GM12872 (cell line): Measurements from ENCODE around the gene ATP6V0D1.

ENCODE experiments used
- TF ChIP-seq, protein P1 (sequence below): IDR thresholded peaks from 3 replicates; pipeline ENCODE4 v1.5.1; 2011; ENCODE audit warnings: low read depth, mild to moderate bottlenecking, low read length, moderate library complexity; ENCODE audit not compliant: insufficient read depth

Gene ATP6V0D1

DNA sequence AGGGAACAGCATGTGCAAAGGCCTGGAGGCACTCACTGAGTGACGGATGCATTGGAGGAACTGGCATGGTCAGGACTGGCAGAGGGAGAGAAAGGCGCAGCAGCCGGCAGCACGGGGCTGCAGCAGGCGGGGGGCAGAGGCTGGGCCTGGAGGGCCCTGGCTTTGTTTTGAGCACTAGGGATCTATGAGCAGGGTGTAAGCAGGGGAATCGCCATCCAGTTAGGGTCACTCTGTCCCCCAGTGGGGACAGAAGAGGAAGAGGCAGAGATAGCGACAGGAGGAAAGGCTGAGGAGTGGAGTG, 35.9 kb downstream of the ATP6V0D1 start:
- TF ChIP-seq, protein P1, sequence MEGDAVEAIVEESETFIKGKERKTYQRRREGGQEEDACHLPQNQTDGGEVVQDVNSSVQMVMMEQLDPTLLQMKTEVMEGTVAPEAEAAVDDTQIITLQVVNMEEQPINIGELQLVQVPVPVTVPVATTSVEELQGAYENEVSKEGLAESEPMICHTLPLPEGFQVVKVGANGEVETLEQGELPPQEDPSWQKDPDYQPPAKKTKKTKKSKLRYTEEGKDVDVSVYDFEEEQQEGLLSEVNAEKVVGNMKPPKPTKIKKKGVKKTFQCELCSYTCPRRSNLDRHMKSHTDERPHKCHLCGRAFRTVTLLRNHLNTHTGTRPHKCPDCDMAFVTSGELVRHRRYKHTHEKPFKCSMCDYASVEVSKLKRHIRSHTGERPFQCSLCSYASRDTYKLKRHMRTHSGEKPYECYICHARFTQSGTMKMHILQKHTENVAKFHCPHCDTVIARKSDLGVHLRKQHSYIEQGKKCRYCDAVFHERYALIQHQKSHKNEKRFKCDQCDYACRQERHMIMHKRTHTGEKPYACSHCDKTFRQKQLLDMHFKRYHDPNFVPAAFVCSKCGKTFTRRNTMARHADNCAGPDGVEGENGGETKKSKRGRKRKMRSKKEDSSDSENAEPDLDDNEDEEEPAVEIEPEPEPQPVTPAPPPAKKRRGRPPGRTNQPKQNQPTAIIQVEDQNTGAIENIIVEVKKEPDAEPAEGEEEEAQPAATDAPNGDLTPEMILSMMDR, result no peak

DNA sequence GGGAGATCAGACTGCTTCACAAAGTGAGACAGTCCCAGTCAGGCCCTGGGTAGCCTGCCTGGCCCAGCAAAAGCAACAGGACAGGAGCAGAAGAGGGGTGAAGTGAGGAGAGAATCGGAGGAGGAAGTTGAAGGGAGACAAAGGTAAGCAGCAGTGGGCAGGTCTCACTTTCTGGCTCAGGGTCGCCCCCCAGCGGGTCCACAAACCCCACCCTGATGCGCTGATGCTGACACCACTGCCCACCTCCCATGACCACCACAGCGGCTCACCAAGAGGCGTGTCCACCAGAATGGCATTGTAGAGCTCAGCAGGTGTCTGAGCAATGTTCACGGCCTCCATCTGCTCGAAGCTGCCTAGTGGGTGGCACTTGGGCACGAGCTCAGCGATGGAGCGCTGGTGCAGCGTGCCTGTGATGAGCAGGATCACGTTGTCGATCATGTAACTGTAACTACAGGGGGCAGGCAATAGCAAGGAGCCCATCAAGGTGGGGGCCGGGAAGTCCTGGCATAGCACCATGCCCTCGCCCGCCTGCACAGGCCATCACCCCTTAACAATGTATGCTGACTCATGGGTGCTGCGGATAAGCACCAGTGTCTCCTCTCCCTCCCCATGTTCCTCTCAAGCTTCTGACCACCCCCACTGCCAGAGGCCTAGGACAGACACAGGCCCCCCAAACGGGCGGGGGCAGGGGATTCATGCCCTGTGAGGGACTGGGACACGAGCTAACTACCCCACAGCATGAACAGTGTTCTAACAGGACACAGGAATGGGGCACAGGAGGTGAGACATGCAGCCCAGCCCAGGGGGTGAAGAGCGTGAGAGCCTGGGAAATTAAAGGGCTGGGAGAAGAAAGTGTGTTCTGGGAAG, 36.5 kb downstream of the ATP6V0D1 start:
- TF ChIP-seq, protein P1, result no peak

DNA sequence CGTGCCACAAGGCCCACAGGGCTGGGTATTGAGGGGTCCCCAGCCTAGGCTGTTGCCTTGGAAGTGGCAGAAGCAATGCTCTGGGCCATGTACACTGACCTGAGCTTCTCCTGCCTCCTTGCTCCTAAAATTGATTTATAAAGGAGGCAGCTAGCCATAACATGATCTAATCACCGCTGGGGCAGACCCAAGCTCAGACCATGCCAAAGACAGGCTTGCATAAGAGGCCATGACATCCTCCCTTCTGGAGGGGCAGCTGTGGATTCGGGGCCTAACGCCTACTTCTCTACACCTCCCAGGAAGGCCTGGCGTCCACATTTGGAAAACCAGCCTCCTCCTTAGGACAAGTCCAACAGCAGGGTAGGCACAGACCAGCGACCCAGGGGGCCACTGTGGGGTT, 37.7 kb downstream of the ATP6V0D1 start:
- TF ChIP-seq, protein P1, result no peak

DNA sequence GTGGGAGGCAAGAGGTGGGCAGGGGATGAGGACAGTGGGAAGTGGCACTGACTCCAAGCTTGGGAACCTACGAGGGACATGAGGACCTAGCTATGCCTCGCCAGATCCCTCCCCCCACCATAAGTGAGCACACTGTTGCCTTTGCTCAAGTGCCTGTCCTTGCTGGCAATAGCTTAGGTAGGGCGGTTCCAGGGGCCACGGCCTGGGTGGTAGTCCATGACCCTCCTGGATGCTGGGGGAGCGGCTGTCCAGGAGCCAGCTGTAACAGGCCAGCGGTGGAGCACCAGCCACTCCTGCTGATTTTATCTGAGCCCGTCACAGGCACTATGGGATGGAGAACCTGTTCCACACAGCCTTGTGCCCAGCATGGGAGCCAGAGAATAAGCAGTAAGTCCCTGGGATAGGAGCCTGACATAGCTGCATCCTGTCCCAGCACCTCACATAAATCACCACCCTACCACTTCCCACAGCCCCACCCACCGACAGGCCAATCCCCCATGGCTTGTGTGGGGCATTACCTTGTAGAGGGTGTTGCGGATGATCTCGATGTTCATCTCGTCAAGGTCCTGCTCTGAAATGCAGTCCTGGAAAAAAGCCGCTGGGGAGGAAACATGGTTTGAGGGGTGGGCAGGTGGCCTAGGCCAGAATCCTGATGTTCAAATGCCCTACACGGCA, 38.2 kb downstream of the ATP6V0D1 start:
- TF ChIP-seq, protein P1, result no peak

DNA sequence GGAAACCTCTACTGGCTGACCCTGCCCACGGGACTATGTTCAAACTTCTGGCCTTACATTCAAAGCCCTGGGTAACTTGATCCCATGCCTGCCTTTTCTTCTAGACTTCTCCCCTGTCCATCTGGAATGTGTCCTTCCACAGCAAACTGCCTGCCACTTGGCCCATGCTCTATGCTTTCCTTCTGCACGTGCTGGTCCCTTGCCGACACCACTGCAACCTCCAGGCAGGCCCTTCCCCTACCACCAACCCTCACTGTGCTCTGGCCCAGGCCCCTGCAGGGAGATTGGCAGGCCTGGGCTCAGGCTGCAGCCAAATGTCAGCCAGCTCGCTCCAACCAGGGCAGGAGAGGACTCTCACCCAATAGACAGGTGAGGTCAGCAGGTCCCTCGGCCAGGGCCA, 39.0 kb downstream of the ATP6V0D1 start:
- TF ChIP-seq, protein P1, result no peak

DNA sequence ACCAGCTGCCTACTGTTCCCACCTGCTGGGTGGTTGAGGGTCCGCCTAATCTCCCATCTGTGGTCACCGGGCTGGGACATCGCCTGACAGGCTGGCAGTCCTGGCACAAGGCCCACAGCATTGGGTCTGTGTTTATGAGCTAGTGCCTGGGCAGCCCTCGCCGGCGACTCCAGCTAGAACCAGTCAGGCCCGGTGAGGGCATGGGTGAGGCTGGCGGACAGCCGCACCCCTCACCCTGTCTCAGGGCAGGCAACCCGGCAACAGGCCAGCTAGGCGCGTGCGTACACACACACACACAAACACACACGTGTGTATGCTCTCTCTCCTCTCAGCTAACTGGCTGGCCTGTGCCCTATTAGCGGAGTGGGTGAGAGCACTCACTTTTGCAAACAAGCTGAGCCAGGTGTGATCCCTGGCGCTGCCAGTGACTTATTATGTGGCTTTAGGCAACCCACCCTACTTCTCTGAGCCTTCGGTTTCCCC, 39.6 kb downstream of the ATP6V0D1 start:
- TF ChIP-seq, protein P1, result no peak

DNA sequence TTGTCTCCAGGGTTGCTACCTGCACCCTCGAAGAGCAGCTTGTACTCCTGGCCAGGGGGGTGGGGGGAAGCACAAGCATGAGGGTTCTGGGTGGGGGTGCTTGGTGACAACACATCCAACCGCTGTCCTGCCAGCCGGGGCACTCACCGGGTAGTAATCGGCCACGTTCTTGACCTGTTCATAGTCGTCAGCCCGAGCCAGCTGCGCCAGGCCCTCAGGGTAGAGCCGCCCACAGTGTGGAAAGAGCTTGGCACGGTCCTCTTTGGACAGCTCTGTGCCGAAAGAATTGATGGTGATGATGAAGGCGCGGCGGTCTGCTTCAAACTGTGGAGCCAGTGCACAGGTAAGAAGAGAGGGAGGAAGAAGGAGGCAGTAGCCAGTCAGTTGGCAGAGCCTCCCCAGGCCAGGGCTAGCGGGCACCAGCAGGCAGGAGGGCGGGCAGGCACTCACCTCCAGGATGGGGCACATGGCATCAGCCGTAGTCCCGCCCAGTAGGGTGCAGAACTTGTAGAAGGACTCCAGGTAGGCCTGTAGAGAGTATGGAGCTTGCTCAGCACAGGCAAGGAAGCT, 42.0 kb downstream of the ATP6V0D1 start:
- TF ChIP-seq, protein P1, result no peak
